ENCODE data around the gene MPPED2.

The MPPED2 gene

DNA sequence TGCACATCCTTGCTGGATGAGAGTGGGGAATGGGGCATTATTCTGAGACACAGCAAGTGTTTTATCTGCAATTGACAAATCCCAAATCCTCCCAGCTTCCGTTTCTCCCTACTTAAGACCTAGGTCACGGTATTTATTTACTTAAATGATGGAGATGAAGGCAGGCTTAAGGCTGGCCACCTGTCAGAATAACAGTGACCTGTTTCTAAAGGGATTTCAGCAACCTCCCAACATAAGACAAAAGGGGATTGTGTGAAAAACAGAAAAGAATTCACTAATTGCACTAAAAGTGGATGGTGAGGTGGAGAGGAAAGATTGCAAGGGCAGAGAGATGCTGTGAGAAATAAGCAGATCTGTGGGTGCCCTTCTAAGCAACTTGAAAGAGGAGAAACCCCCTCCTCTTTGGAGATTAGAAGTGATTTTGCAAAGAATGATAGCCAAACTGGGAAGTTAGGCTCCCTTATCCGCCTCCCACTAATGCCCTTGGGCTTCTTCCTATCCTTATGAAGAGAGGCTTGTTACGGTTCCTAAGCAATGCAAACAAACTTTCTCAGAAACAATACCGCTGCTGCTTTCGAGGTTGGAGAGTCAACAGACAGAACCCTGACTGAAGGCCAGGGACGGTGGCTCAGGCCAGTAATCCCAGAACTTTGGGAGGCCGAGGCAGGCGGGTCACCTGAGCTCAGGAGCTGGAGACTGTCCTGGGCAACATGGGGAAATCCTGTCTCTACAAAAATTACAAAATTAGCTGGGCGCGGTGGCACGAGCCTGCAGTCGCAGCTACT lies 179.0 kb downstream of the MPPED2 start:
- no peak for DNase-seq

DNA sequence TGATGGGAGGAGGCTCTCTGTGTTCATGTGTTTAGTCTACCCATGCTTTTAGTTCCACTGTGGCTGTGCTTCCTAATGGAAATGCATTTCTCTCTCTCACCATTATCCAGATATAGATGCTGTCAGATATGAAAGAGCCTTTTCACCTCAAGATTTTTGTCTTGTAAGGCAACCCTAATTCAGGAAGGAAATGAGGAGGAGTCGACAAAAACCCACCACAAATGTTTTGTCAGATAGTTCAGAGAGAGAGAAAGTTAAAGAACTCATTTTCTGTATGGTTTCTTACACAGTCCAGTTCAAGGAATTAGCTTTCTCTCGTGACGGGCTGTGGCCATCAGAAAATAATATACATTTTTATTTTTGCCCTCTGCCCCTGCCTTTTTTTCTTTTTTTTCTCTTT lies 180.8 kb downstream of the MPPED2 start:
- DNase-seq: no peak

DNA sequence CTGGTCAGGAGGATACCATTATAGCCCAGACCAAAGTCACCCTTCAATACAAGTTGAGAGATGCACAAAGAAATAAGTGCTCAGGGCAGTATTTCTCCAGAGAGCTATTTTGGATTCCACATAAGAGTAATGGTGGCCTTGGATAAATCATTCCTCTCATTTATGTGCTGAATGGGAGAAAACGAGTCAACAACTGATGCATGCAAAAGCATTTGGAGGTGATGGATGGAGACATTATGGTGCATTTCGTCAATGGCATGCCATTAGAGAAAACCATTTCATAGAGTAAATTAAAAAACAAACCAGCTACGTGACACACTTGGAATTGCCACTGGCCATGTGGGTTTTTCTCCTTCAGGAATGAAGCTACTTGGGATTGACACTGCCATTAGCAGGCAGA lies 182.0 kb downstream of the MPPED2 start:
- DNase-seq: no peak

DNA sequence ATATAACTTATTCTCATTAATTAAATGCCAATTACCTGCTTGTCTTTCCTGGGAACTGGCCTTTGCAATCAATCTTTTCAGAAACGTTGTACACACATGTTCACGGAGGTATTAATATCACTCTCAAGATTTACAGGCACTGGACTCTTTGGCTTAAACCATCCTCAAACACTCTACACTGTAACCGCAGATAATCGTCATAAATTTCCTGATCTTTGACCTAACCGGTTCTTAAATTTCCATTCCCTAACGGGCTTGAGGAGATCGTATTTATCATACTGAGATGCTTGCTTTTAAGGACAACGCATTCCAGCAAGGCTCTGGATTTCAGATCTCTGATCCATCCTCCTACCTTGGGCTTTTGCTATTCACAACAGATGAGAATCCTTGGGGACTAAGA lies 190.4 kb downstream of the MPPED2 start:
- DNase-seq: no peak

DNA sequence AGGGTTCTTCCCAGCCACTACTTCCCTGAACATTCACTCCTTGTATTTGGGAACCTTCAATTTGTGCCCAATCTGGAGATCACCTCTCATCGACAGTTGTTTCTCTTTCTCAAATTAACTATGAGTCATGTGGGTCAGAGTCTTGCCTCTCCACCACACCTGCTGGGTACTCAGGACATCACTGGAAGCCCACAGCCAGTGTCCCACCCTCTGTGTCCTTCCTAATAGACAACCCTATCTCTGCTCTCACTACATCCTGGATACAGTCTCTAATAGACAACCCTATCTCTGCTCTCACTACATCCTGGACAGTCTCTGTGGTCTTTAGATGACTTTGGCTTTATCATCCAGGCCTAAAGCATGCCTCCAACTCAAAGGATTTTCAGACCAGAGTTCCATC lies 193.1 kb downstream of the MPPED2 start:
- no peak for DNase-seq

DNA sequence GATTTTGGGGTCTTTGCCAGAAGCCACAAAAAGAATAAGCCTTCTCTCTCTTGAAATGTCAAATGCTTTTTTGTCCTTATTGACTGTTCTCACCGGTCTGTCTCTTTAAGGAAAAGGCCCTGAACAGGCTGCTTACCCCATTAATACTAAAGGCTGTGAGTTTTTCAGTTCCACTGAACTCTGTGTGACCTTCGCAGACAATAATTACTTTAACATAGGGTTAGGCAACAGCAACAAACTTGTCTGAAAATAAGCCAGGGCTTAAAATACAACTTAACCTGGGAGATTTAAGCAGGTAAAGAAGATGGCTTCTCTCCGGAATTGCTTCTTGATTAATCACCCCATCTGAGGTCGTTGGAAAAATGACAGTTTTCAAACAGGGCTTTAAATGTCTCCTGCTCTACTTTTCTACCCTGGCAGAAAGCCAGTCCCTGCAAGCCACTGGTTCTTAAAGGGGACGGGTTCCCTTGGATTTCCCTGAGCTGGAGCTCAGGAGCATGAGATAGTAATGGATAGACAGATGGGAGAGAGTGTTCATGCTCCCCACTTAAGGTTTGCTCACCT lies 193.8 kb downstream of the MPPED2 start:
- DNase-seq: no peak

DNA sequence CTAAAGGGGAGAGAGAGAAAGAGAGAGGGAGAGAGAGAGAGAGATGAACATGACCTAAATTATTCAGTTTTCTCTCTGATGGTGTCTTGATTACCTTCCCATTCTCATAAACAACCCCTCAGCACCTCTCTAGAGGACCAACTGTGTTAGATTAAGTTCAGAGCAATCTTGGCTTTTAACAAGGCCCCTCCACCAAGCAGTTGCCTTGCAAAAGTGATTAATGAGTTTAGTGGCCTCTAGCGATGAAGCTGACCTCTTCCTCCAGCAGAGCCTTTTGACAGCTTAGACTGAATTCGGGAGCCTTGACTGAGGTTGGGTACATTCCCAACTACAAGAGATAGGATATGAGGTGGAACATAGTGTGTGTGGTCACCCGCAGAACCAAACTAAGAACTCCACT lies 197.2 kb downstream of the MPPED2 start:
- no peak for DNase-seq

DNA sequence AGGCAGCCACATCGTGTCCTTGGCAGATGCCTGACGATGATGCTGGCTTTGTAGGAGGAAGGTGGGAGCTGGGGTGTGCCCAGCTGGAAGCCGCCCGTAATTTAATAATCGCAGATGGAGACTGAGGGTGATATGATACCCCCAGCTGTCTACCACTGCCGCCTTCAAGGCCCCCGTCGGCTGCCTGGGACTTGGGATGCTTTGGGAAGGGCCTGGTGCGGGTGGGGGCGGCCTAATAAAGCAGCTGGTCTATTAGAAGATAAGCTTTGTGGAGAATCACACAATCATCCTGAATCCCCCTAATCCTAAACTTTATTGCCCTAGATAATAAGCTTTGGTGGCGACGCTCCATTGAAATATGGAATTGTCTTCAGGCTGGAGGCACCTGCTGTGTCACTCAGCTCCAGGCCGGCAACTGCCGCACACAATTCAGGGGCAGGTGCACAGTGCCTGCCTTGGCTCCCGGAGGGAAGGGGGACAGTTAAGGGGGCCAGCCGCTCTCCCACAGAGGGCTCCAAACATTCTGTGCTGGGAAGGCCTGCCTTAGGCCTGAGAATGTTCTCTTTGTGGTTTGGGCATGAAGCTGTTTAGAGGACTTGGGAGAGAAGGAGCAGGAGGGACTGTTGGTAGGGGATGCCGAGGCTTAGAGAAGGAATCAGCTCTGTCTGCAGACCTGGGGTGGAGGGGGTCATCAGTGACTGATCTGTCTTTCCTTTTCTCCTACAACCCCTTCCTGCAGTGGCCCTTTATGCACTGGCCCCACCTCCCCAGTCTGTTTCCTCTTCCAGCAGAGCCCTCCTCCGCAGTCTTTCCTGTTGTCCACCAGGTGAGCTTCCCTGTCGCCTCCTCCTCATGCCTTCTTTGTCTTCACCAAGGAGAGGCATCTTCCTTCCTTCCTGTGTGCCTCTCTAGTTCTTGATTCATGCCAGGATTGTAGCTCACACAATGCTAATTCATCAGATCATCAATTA lies 198.0 kb downstream of the MPPED2 start:
- no peak for DNase-seq

DNA sequence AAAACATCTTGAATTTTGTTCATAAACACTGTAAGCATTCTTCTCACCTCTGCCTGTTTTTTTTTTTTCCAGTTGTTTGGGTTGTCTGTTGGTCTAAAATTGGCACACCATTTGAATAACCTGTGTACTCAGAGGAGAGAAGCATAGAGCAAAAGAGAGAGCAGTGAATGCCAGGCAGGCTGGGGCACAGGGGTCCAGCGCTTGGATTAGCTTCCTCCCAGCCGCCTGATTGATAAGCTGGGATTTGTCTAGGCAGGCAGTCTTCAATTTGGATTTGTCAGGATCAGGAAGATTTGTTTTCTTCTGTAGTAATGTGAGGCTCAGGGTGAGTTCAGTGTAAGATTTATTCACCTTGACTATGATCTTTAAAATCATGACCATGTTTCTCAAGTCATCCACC lies 204.3 kb downstream of the MPPED2 start:
- no peak for DNase-seq

DNA sequence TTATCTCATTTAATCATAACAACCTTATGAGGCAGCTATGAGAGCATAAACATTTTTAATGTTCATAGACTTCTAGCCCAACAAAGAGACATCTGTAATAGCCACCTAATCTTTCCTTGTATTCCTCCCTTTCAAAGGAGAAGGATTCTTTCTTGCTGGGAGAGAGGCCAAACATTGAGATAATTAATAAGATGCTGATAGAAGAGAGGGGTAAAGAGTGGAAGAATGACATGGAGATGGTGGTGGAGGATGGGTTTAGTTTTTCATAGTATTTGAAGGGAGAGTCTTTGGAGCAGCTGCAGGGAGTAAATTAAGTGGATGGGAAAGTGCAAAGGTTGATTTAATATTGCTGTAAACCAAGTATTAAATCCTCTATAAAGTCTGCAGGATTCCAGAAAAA lies 205.3 kb downstream of the MPPED2 start:
- no peak for DNase-seq

DNA sequence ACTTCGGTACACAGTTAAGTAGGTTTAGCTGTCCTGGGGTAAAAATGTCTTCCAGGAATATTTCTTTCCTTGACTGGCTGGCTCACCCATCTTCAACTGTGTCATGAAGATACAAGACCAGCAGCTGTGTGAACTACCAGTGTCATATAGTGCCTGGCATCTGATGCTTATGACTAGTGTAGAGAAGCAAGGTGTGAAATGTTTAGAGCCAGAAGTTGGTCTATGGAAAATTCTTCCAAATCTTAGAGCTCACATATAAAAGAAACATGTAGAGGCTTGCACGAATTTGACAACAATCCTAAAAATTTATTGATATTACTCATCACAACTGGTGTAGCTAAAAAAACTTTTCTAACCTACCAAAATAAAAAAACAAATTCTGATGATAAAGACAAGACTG lies 208.8 kb downstream of the MPPED2 start:
- DNase-seq: no peak

DNA sequence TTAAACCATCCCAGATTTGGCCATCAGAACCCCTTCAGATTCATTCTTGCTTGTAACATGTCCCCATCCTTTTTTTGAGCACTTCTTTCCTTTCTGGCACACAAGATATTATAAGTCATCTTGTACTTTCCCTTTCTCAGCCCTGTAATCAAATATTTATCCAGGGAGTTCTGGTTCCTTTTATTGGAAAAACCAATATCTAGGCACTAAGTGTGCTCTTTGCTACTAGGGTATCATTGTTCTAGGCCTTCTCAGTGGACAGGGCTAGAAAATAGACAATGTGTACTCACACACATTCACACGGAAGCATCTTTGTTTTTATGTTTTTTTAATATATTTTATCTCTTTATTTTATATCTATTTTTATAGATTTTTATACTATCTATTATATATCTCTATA lies 216.0 kb downstream of the MPPED2 start:
- DNase-seq: no peak

DNA sequence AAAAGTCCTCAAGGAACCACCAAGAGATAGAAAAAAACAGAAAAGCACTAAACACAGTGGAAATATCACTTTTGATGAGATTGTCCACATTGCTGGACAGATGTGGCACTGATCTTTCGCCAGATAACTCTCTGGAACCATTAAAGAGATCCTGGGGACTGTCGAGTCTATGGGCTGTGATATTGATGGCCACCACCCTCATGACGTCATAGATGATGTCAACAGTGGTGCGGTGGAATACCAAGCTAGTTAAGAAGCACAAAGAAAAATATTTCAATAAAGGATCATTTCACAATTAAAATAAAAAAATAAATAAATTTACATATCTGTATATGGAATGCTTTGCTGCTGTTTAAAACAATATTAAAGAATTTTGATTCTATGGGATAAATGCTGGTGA lies 217.8 kb downstream of the MPPED2 start:
- no peak for DNase-seq

DNA sequence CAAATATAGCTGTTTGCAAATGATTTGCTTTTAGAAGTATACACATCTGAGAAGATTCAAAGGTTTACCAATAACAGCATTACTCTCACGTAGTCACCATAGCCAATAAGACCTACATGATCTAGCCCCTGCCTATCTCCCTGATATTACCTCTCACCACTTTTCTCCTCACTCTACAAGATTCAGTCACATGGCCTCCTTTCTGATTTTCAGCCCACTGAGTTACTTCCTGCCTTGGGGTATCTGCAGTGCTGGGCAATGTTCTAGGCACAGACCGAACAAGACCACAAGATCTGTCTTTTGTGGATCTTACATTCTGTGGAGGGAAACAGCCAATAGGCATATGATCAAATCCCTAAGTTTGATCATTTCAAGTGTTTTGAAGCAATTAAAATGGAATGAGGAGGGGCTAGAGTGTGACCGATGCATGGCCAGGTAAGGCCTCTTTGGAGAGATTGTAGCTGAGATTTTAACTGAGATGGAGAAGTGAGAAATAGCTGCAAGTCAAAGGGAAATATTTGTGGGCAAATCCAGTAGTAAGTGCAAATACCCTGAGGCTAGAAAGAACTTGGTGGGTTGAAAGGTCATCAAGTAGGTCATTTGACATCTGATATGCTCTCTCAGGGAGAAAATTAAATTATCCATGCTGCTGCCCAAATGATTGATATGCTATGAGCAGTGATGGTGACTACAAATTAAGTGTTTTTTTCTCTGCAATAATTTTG lies 220.2 kb downstream of the MPPED2 start:
- DNase-seq: no peak

DNA sequence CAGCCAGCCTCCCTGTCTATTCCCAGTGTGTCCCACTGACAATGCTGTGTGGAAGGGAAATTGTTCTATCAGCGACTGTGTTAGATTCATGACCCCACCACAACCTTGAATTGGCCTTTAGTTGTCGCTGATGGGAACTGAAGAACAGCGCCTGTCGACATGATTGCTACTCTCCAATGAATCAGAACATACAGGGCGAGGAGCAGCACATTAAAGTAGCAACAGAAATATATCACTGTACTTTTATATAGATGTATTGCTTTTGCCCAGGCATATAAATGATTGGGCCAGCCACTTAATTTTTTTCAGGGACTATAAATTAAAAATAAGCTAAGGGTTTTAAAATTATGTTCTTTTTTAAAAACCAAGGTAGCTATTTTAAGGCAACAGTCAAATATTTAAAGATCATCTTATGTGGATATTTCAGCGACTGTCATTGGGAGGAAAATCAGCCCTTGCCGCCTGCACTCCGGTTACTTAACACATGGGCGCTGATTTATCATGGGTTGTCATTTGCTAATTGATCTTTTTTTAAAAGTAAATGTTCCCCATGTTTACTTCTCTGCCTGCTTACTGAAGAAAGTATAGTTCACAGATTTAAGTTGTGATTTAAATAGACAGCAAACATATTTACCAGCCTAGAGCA lies 221.2 kb downstream of the MPPED2 start:
- no peak for DNase-seq

DNA sequence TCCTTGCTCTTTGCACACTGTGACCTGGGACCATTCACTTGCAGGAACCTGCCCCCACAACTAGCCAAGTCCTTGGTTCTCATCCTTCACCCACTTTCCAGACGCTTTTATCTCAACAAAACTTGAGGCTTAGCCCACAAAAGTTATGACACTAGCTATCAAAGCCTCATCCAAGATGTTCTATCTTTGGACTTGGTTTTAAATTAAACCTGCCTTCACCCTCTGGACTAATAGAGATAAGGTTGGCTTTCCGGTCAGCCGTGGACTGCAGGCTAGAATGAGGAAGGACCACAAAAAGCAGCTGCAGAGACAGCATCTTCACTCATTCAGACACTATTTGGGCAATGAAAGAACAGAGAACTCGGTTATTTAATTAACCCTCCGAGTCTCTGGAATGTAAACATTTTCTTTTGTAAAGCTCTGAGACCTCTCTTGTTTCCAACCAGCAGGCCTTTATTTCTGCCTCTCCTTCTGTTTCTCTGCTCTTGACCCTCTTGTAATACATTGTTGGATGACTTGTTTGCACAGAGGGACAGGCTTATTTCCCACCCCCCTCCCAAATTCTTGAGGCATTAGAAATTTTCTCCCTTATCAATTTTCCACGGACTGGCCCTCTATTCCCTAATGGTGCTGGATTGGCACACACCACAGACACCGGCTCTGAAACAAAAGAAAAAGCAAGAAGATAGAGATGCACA lies 221.9 kb downstream of the MPPED2 start:
- DNase-seq: peak; percentile 84

DNA sequence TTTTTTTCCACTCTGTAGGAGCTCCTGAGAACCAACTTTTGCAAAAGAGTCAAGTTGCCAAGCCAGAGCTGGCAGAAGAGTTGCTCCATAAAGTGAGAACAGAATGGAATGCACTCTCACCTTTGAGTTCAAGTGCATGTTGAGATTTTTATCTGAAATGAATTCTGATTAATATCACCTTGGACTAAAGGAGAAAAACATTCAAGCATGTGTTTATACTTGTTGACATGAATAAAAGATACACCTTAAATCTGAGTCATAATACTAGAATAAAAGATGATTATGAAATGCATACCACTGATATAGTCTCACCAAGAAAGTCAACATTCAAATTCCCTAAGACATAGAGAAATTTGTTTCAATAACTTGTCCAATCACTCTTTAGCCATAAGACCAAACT lies 225.4 kb downstream of the MPPED2 start:
- no peak for DNase-seq

Measured in OCI-M1 (cell line).